ENCODE measurements around the gene FGFR4.

The FGFR4 gene

GRCh38 chr5:177116631-177117373 lies 30.1 kb downstream of the FGFR4 start:
- no peak overlapping the region for H3K27ac ChIP-seq
- TF ChIP-seq ZFX (IDR thresholded peaks at IDR 0.05) (no peak), CTCF (conservative IDR thresholded peaks at IDR 0.05) (no peak)

- TF ChIP-seq ZFX (IDR thresholded peaks at IDR 0.05), result no peak
- TF ChIP-seq CTCF (conservative IDR thresholded peaks at IDR 0.05), result no peak
- H3K27ac ChIP-seq, result no peak overlapping the region
Observed at GRCh38 chr5:177117441-177118045, 30.8 kb downstream of the FGFR4 start.

- no peak for TF ChIP-seq CTCF (conservative IDR thresholded peaks at IDR 0.05)
- no peak for TF ChIP-seq ZFX (IDR thresholded peaks at IDR 0.05)
- no peak overlapping the region for H3K27ac ChIP-seq
Observed at GRCh38 chr5:177122566-177122965, 35.9 kb downstream of the FGFR4 start.

GRCh38 chr5:177123789-177124485 lies 37.2 kb downstream of the FGFR4 start:
- no peak overlapping the region for H3K27ac ChIP-seq
- no peak for TF ChIP-seq ZFX (IDR thresholded peaks at IDR 0.05)
- TF ChIP-seq CTCF (conservative IDR thresholded peaks at IDR 0.05), result no peak

GRCh38 chr5:177124486-177124991 lies 37.8 kb downstream of the FGFR4 start:
- H3K27ac ChIP-seq, result no peak overlapping the region
- no peak for TF ChIP-seq CTCF (conservative IDR thresholded peaks at IDR 0.05)
- TF ChIP-seq ZFX (IDR thresholded peaks at IDR 0.05), result no peak

- no peak overlapping the region for H3K27ac ChIP-seq
- TF ChIP-seq CTCF (conservative IDR thresholded peaks at IDR 0.05) (no peak), ZFX (IDR thresholded peaks at IDR 0.05) (no peak)
Observed at GRCh38 chr5:177126771-177127170, 40.1 kb downstream of the FGFR4 start.

GRCh38 chr5:177128551-177128981 lies 41.9 kb downstream of the FGFR4 start:
- no peak overlapping the region for H3K27ac ChIP-seq
- no peak for TF ChIP-seq CTCF (conservative IDR thresholded peaks at IDR 0.05)
- no peak for TF ChIP-seq ZFX (IDR thresholded peaks at IDR 0.05)

Measured in C4-2B (cell line).